GM18870 (cell line): Measurements from ENCODE around the gene FAM184B.
"Not testable (repeated sequence)": the region's sequence is repeated elsewhere in the genome, so short reads cannot be mapped to it uniquely, and the experiment has no call there.

Source experiments
- ATAC-seq: cut with Tn5 transposase; IDR thresholded peaks from one replicate; pipeline ENCODE4 v1.9.1; 2021; ENCODE audit warnings: moderate library complexity; ENCODE audit not compliant: unreplicated experiment

Gene FAM184B

GRCh38 chr4:17690135-17690534, 91.3 kb downstream of the FAM184B start:
- ATAC-seq = no peak

GRCh38 chr4:17688011-17688441, 93.4 kb downstream of the FAM184B start:
- no peak for ATAC-seq

GRCh38 chr4:17687237-17687857, 94.1 kb downstream of the FAM184B start:
- ATAC-seq = no peak

GRCh38 chr4:17684648-17685047, 96.8 kb downstream of the FAM184B start:
- not testable (repeated sequence) for ATAC-seq

- ATAC-seq = no peak
These were observed 99.2 kb downstream of the FAM184B start for GRCh38 chr4:17682222-17682566.

GRCh38 chr4:17681281-17682221, 99.9 kb downstream of the FAM184B start:
- ATAC-seq = no peak

GRCh38 chr4:17680559-17681280, 100.7 kb downstream of the FAM184B start:
- ATAC-seq = no peak

GRCh38 chr4:17670423-17670822, 111.0 kb downstream of the FAM184B start:
- no peak for ATAC-seq

- ATAC-seq = no peak
These were observed 113.7 kb downstream of the FAM184B start for GRCh38 chr4:17667653-17668201.

GRCh38 chr4:17667253-17667652, 114.2 kb downstream of the FAM184B start:
- no peak for ATAC-seq

- ATAC-seq = no peak
These were observed 115.6 kb downstream of the FAM184B start for GRCh38 chr4:17665852-17666251.

GRCh38 chr4:17665346-17665745, 116.1 kb downstream of the FAM184B start:
- peak; percentile 32 for ATAC-seq

GRCh38 chr4:17664755-17665154, 116.7 kb downstream of the FAM184B start:
- peak; percentile 93 for ATAC-seq

GRCh38 chr4:17662694-17663093, 118.7 kb downstream of the FAM184B start:
- ATAC-seq = no peak

GRCh38 chr4:17659196-17659595, 122.2 kb downstream of the FAM184B start:
- ATAC-seq = not testable (repeated sequence)

- ATAC-seq = no peak
These were observed 123.6 kb downstream of the FAM184B start for GRCh38 chr4:17657849-17658248.

- no peak for ATAC-seq
These were observed 124.3 kb downstream of the FAM184B start for GRCh38 chr4:17657090-17657489.

- no peak for ATAC-seq
These were observed 126.7 kb downstream of the FAM184B start for GRCh38 chr4:17654701-17655100.

- no peak for ATAC-seq
These were observed 131.0 kb downstream of the FAM184B start for GRCh38 chr4:17650406-17650805.

- no peak for ATAC-seq
These were observed 133.5 kb downstream of the FAM184B start for GRCh38 chr4:17647927-17648326.

- ATAC-seq = no peak
These were observed 134.1 kb downstream of the FAM184B start for GRCh38 chr4:17647176-17647806.
